ENCODE data around the gene CCDC187.

The CCDC187 gene

GRCh38 chr9:136310273-136311030, 6.6 kb upstream of the CCDC187 start:
- no peak overlapping the region for H3K4me3 ChIP-seq (ENCODE audit: low read depth in 1 of 2, low read length in 2 of 2)
- peaks cover 8% of the 10 kb centered on the region; the same call in 1 of the 2 replicates for H4K20me1 ChIP-seq (ENCODE audit: insufficient read depth, low read length)
- peaks cover 8% of the 10 kb centered on the region for H3K9me3 ChIP-seq (ENCODE audit: insufficient read depth, low read length, severe bottlenecking)
- H3K27ac ChIP-seq (ENCODE audit: low read length) = no peak overlapping the region
- H3K36me3 ChIP-seq (ENCODE audit: insufficient read depth, low read length) = no peaks in the 10 kb centered on the region
- H3K9ac ChIP-seq (ENCODE audit: low read depth, low read length) = no peak overlapping the region
- no peaks in the 10 kb centered on the region for H3K79me2 ChIP-seq (ENCODE audit: insufficient read depth, low read length)
- no peak overlapping the region for H2AFZ ChIP-seq (ENCODE audit: low read depth, low read length)
- no peak overlapping the region for H3K4me2 ChIP-seq (ENCODE audit: insufficient read depth, low read length)
- no peaks in the 10 kb centered on the region; the same call in 1 of the 2 replicates for H3K4me1 ChIP-seq (ENCODE audit: insufficient read depth, low read length)
- no peak for TF ChIP-seq EZH2 (IDR thresholded peaks at IDR 0.05; ENCODE audit: borderline replicate concordance, low read depth, low read length, severe bottlenecking)
- no peak for TF ChIP-seq CTCF (IDR thresholded peaks at IDR 0.05; ENCODE audit: borderline replicate concordance, extremely low read depth, low read length, poor library complexity, severe bottlenecking)
- no peaks in the 10 kb centered on the region for H3K27me3 ChIP-seq (ENCODE audit: insufficient read depth, low read length, poor library complexity)
- 0 out of 3 replicates have a peak, but pooled peaks have one; percentile 17 for ATAC-seq (ENCODE audit: insufficient read depth, low read depth)
- peak; percentile 23 for DNase-seq

- no peak for DNase-seq
- H3K79me2 ChIP-seq (ENCODE audit: insufficient read depth, low read length) = no peaks in the 10 kb centered on the region
- H3K27ac ChIP-seq (ENCODE audit: low read length) = no peak overlapping the region
- no peaks in the 10 kb centered on the region for H3K36me3 ChIP-seq (ENCODE audit: insufficient read depth, low read length)
- peaks cover 8% of the 10 kb centered on the region; the same call in 1 of the 2 replicates for H4K20me1 ChIP-seq (ENCODE audit: insufficient read depth, low read length)
- no peak overlapping the region for H2AFZ ChIP-seq (ENCODE audit: low read depth, low read length)
- H3K9me3 ChIP-seq (ENCODE audit: insufficient read depth, low read length, severe bottlenecking) = peaks cover 2% of the 10 kb centered on the region
- no peaks in the 10 kb centered on the region for H3K27me3 ChIP-seq (ENCODE audit: insufficient read depth, low read length, poor library complexity)
- TF ChIP-seq CTCF (IDR thresholded peaks at IDR 0.05; ENCODE audit: borderline replicate concordance, extremely low read depth, low read length, poor library complexity, severe bottlenecking) = no peak
- TF ChIP-seq EZH2 (IDR thresholded peaks at IDR 0.05; ENCODE audit: borderline replicate concordance, low read depth, low read length, severe bottlenecking) = no peak
- H3K4me2 ChIP-seq (ENCODE audit: insufficient read depth, low read length) = no peak overlapping the region
- no peaks in the 10 kb centered on the region; the same call in 1 of the 2 replicates for H3K4me1 ChIP-seq (ENCODE audit: insufficient read depth, low read length)
- no peak overlapping the region for H3K4me3 ChIP-seq (ENCODE audit: low read depth in 1 of 2, low read length in 2 of 2)
- ATAC-seq (ENCODE audit: insufficient read depth, low read depth) = no peak
- no peak overlapping the region for H3K9ac ChIP-seq (ENCODE audit: low read depth, low read length)
Measured at GRCh38 chr9:136309806-136310220, 5.9 kb upstream of the CCDC187 start.

DNA sequence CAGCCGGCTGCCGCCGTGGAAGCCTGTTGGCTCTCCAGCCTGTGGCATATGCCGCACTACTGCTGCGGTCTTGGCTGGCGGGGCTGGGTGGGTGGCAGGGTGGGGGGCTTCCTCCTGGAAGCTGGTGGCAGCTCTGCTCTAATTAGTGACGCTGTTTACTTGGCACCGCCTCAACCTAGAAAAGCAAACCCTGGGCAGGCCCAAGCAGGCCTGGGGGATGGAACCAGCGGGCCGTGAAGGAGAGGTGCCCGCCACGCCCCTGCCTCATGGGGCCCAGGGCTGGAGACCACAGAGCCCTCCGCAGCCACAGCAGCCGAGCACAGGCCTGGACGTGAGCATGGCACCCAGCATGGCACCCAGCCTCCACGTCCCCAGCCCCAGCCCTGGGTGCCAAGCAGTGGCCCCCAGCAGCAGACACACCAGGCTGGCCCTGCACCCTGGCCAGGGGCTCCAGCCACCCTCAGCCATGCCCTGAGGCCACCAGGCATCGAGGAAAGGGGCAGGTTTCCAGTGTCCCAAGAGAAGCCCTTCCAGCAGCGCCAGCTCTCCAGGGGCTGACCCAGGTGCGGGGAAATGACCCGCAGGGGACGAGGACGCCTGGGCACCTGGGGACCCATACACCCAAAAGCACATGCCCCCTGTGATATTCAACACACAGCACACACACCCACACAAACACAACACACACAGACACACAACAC, 5.4 kb upstream of the CCDC187 start:
- no peak overlapping the region for H3K4me2 ChIP-seq (ENCODE audit: insufficient read depth, low read length)
- ATAC-seq (ENCODE audit: insufficient read depth, low read depth) (peak; percentile 60), DNase-seq (peak; percentile 58)
- no peak for TF ChIP-seq CTCF (IDR thresholded peaks at IDR 0.05; ENCODE audit: borderline replicate concordance, extremely low read depth, low read length, poor library complexity, severe bottlenecking)
- TF ChIP-seq EZH2 (IDR thresholded peaks at IDR 0.05; ENCODE audit: borderline replicate concordance, low read depth, low read length, severe bottlenecking) = no peak
- H3K27ac ChIP-seq (ENCODE audit: low read length) = no peak overlapping the region
- H3K79me2 ChIP-seq (ENCODE audit: insufficient read depth, low read length) = no peaks in the 10 kb centered on the region
- H2AFZ ChIP-seq (ENCODE audit: low read depth, low read length) = no peak overlapping the region
- no peak overlapping the region for H3K4me3 ChIP-seq (ENCODE audit: low read depth in 1 of 2, low read length in 2 of 2)
- H3K9ac ChIP-seq (ENCODE audit: low read depth, low read length) = no peak overlapping the region
- no peaks in the 10 kb centered on the region for H3K27me3 ChIP-seq (ENCODE audit: insufficient read depth, low read length, poor library complexity)
- no peaks in the 10 kb centered on the region for H3K36me3 ChIP-seq (ENCODE audit: insufficient read depth, low read length)
- no peaks in the 10 kb centered on the region for H3K9me3 ChIP-seq (ENCODE audit: insufficient read depth, low read length, severe bottlenecking)
- H4K20me1 ChIP-seq (ENCODE audit: insufficient read depth, low read length) = peaks cover 8% of the 10 kb centered on the region; the same call in 1 of the 2 replicates
- no peaks in the 10 kb centered on the region; the same call in 1 of the 2 replicates for H3K4me1 ChIP-seq (ENCODE audit: insufficient read depth, low read length)
